Natural killer cell (primary cell): ENCODE results near the gene GRK7. TPM values are rescaled to one million over a fixed set of nuclear protein-coding genes. Genes with fewer than 3 reads are reported as not detected.

Experiments used
- ATAC-seq, 3 donors: fragments of 150-1000 bp in 2 of 3; fragments of 200-7000 bp in 1 of 3; cut with Tn5 transposase; 1 replicate in 1 of 3; 2 replicates in 2 of 3; pipeline ENCODE4 v1.10.0; 2021; ENCODE audit warnings: mild to moderate bottlenecking in 2 of 3, moderate library complexity in 2 of 3
- DNase-seq, 2 donors: peaks; one replicate each; pipeline versions ENCODE4 v3.0.0 to v3.0.0-alpha.2; 2013 to 2021; ENCODE audit warnings: mixed read lengths in 1 of 2
- H3K27ac ChIP-seq: one replicate; pipeline ENCODE4 v1.5.1; 2013; ENCODE audit warnings: mild to moderate bottlenecking, low read length
- H3K27me3 ChIP-seq: one replicate; pipeline ENCODE4 v1.6.1; 2013; ENCODE audit warnings: low read length; ENCODE audit not compliant: control insufficient read depth, insufficient read depth
- H3K36me3 ChIP-seq: one replicate; pipeline ENCODE4 v1.6.1; 2013; ENCODE audit warnings: low read length; ENCODE audit not compliant: control insufficient read depth, insufficient read depth
- H3K4me1 ChIP-seq: one replicate; pipeline ENCODE4 v1.6.1; 2013; ENCODE audit warnings: low read length; ENCODE audit not compliant: control insufficient read depth, insufficient read depth
- H3K4me3 ChIP-seq: one replicate; pipeline ENCODE4 v1.5.1; 2013; ENCODE audit warnings: low read length
- H3K9me3 ChIP-seq: one replicate; pipeline ENCODE4 v1.6.1; 2013; ENCODE audit warnings: low read length; ENCODE audit not compliant: control insufficient read depth, insufficient read depth
- H3K27ac Mint-ChIP-seq, 2 donors: one replicate each; pipeline ENCODE4 v1.8.0; 2022; ENCODE audit warnings: mild to moderate bottlenecking in 2 of 2, mixed read lengths in 2 of 2, moderate library complexity in 1 of 2
- H3K27me3 Mint-ChIP-seq, 2 donors: one replicate each; pipeline ENCODE4 v1.8.0; 2022; ENCODE audit warnings: low read depth in 2 of 2, mixed read lengths in 2 of 2
- H3K36me3 Mint-ChIP-seq: one replicate; pipeline ENCODE4 v1.8.0; 2022; ENCODE audit warnings: mixed read lengths
- H3K4me1 Mint-ChIP-seq, 2 donors: one replicate each; pipeline ENCODE4 v1.8.0; 2022; ENCODE audit warnings: mixed read lengths in 2 of 2
- H3K4me3 Mint-ChIP-seq: one replicate; pipeline ENCODE4 v1.8.0; 2022; ENCODE audit warnings: mild to moderate bottlenecking, moderate library complexity, mixed read lengths
- H3K9me3 Mint-ChIP-seq, 2 donors: one replicate each; pipeline ENCODE4 v1.8.0; 2022; ENCODE audit warnings: mixed read lengths in 2 of 2
- WGBS: methylation state at CpG from one replicate; pipeline ENCODE4 v1.1.7; 2013; ENCODE audit warnings: missing lambda C conversion rate; ENCODE audit not compliant: insufficient coverage; 5-methylcytosine and 5-hydroxymethylcytosine counted together
- intact Hi-C: fragments of 100-400 bp; cut with micrococcal nuclease; formaldehyde crosslinking; loops from one replicate; pipeline ENCODE4 v1.14.2; 2022
- total RNA-seq, 4 donors: library from RNA; stranded (reverse); fragments of 120-200 nt in 1 of 4; gene quantifications; one replicate each; pipeline versions ENCODE4 v1.2.3 to v1.2.4, GENCODE V29; 2013 to 2022
- TF ChIP-seq, protein P1 (sequence below): fragments of 200-600 bp; IDR thresholded peaks from one replicate; pipeline ENCODE4 v1.8.0; 2022; ENCODE audit warnings: antibody characterized with exemption

The GRK7 gene
- total RNA-seq, 3 donors from 2014 or later (not counting 1 experiment from before 2014, with no cell fraction given): 0.14 to 0.16 (median 0.15) TPM

DNA sequence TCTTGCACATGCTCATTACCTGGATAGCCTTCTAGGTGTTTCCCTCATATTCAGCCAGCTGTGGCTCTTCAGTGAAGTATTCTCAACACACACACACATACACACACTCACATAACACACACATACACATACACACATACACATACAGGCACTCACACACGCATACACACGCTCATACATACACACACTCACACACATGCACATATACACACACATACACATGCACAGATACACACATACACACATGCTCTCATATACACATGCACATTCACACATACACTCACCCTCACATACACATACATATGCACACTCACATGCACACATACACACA is 41.2 kb downstream of the GRK7 start:
- H3K27ac Mint-ChIP-seq: no peak overlapping the region

GRCh38 chr3:141804778-141805639 is 41.8 kb downstream of the GRK7 start:
- Mint-ChIP-seq H3K27me3 (no peaks in the 10 kb centered on the region), H3K27ac (no peak overlapping the region), H3K9me3 (no peaks in the 10 kb centered on the region), H3K4me1 (no peaks in the 10 kb centered on the region), H3K36me3 (no peaks in the 10 kb centered on the region), H3K4me3 (no peak overlapping the region)
- Histone ChIP-seq H3K9me3 (no peaks in the 10 kb centered on the region), H3K27me3 (no peaks in the 10 kb centered on the region), H3K36me3 (no peaks in the 10 kb centered on the region), H3K4me1 (no peaks in the 10 kb centered on the region), H3K4me3 (no peak overlapping the region), H3K27ac (no peak overlapping the region)
- WGBS: 93% methylated on average over 18 of the region's 18 CpGs
- no peak for DNase-seq
- intact Hi-C loops: no loop called here
- peak in 1 of 3 donors; percentile 47 for ATAC-seq
- TF ChIP-seq, protein P1, sequence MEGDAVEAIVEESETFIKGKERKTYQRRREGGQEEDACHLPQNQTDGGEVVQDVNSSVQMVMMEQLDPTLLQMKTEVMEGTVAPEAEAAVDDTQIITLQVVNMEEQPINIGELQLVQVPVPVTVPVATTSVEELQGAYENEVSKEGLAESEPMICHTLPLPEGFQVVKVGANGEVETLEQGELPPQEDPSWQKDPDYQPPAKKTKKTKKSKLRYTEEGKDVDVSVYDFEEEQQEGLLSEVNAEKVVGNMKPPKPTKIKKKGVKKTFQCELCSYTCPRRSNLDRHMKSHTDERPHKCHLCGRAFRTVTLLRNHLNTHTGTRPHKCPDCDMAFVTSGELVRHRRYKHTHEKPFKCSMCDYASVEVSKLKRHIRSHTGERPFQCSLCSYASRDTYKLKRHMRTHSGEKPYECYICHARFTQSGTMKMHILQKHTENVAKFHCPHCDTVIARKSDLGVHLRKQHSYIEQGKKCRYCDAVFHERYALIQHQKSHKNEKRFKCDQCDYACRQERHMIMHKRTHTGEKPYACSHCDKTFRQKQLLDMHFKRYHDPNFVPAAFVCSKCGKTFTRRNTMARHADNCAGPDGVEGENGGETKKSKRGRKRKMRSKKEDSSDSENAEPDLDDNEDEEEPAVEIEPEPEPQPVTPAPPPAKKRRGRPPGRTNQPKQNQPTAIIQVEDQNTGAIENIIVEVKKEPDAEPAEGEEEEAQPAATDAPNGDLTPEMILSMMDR: no peak

More for the DNA sequence above, 41.2 kb downstream of the GRK7 start:
- Mint-ChIP-seq H3K36me3 (no peaks in the 10 kb centered on the region), H3K4me3 (no peak overlapping the region), H3K9me3 (no peaks in the 10 kb centered on the region), H3K4me1 (peaks cover 0 to 3% of the 10 kb centered on the region in 2 donors), H3K27me3 (no peaks in the 10 kb centered on the region)
- no peak overlapping the region for H3K27ac ChIP-seq
- H3K27me3 ChIP-seq: no peaks in the 10 kb centered on the region
- no peaks in the 10 kb centered on the region for H3K36me3 ChIP-seq
- DNase-seq: no peak
- H3K9me3 ChIP-seq: no peaks in the 10 kb centered on the region
- peak in 1 of 3 donors; percentile 40 for ATAC-seq
- TF ChIP-seq, protein P1: no peak
- WGBS: 87% methylated on average over 2 of the region's 2 CpGs
- intact Hi-C loops: no loop called here
- H3K4me1 ChIP-seq: peaks cover under 1% of the 10 kb centered on the region
- no peak overlapping the region for H3K4me3 ChIP-seq

DNA sequence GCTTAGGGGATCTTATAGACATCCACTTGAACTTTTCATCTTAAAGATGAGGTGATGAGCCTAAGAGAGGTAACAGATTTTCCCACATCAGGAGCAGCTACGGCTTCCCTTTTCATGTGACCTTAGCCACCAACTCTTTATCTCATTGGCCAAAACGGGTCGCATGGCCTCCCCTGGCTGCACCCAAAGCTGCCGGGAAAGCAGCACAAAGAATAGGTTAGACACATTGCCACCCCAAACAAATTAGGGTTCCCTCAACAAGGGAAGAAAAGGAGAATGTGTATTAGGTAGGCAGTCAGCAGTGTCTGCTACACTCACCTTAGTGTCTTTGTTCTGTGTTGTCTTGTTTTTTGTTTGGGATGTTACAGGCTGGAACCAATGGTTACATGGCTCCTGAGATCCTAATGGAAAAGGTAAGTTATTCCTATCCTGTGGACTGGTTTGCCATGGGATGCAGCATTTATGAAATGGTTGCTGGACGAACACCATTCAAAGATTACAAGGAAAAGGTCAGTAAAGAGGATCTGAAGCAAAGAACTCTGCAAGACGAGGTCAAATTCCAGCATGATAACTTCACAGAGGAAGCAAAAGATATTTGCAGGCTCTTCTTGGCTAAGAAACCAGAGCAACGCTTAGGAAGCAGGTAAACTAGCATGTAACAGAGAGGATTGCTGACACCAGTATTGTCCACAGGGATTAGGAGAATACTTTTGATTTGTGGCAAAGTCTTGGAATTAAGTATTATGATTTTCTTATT is 44.2 kb downstream of the GRK7 start:
- no peaks in the 10 kb centered on the region for H3K9me3 ChIP-seq
- H3K27ac ChIP-seq: no peak overlapping the region
- Mint-ChIP-seq H3K9me3 (no peaks in the 10 kb centered on the region), H3K27me3 (no peaks in the 10 kb centered on the region), H3K36me3 (no peaks in the 10 kb centered on the region), H3K27ac (no peak overlapping the region), H3K4me3 (no peak overlapping the region), H3K4me1 (no peaks in the 10 kb centered on the region)
- no peaks in the 10 kb centered on the region for H3K27me3 ChIP-seq
- H3K36me3 ChIP-seq: no peaks in the 10 kb centered on the region
- ATAC-seq (no peak), DNase-seq (no peak)
- 87% methylated on average over 7 of the region's 7 CpGs for WGBS
- no peaks in the 10 kb centered on the region for H3K4me1 ChIP-seq
- TF ChIP-seq, protein P1: no peak
- H3K4me3 ChIP-seq: no peak overlapping the region
- intact Hi-C loops: no loop called here
